Colon (tissue), 2 donors: ENCODE results near the gene CHID1.

Experiments used
- FAIRE-seq: peaks from 2 replicates; lab custom pipeline; 2012; peaks lifted over from hg19 to GRCh38; lab: Jason Lieb, UNC
- donor health status: control.
- donor health status: control.

CHID1 gene

DNA sequence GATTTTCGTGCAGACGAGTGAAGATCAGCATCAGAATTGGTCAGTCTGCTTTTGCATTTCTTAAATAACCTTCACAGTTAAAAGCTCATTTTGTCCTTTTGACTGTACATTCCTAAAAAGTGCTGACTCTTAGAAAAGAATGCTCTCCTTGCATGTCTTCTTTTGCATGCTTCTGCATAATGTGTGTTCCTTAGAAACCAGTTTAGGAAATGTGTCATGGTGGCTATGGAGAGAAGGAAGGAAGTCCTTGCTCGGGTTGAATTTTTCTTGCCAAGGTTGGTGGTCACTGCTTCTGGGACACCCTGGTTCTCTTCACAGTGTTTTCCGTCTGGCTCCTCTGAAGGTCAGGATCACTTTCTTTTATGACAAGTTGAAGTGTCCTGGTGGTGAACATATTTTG, 21.8 kb upstream of the CHID1 start:
- FAIRE-seq: no peak

DNA sequence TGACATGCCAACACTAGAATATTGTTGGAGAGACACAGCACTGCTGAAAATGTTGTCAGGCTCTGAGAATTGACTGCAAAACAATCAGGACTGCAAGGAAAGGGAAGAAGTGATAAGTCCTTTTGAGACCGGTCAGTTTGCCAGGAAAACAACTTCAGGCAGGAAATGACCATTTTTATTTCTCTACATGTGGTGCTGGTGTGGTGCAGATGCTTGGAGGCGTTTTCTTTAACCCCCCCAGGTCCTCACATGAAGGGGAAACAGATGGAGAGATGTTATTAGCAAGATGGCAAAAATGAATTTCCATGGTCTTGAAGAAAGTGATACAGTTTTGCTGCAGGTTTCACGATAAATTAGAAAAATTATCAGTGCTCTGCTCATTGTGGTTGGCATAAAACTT, 20.8 kb upstream of the CHID1 start:
- no peak for FAIRE-seq

DNA sequence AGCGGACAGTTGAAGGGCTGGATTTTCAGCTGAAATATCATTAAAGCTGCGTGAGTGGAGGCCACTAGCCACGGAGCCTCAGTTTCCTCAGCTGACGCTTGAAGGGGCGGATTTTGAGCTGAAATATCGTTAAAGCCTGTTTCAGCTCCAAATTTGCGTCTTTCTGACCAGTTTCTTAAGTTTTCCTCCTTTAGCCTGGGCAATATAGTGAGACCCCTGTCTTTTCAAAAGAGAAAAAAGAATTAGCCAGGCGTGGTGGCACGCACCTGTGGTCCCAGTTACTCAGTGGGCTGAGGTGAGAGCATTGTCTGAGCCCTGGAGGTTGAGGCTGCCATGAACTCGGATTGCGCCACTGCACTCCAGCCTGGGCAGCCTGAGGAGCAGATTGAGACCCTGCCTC, 18.8 kb upstream of the CHID1 start:
- no peak for FAIRE-seq

DNA sequence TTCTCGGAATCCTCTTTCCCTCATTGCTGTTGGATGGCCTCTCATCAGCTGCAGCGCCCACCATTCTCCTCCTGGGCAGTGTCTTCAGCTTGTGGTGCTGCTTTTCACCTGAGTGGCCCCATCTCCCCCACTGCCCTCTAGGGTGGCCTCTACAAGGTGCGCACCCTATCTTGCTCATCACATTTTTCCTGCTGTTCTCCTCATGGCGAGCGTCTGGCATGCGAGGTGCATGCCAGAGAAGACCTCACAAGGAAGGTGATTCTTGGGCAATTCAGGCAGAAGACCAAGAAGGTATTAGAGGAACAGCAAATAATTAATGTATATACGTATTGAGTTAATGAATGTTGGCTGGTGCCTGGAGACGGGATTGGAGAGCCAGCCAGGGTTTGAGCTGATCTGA, 18.2 kb upstream of the CHID1 start:
- FAIRE-seq: no peak

DNA sequence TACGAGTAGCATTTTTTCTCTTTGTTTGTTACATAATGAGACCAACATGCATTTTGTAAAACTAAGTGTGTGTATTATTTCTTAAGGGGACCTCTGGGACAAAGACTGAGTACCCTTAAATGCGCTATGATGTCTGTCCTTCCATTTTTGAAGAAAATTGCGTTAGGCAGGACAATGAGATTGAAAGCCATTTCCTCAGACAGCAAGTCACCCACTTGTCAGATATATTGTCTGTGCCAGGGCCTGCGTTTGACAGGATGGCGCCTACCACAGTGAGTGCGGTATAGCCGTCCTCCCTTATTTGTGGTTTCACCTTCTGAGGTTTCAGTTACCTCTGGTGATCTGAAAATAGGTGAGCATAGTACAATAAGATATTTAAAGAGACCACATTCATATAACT, 17.3 kb upstream of the CHID1 start:
- no peak for FAIRE-seq

DNA sequence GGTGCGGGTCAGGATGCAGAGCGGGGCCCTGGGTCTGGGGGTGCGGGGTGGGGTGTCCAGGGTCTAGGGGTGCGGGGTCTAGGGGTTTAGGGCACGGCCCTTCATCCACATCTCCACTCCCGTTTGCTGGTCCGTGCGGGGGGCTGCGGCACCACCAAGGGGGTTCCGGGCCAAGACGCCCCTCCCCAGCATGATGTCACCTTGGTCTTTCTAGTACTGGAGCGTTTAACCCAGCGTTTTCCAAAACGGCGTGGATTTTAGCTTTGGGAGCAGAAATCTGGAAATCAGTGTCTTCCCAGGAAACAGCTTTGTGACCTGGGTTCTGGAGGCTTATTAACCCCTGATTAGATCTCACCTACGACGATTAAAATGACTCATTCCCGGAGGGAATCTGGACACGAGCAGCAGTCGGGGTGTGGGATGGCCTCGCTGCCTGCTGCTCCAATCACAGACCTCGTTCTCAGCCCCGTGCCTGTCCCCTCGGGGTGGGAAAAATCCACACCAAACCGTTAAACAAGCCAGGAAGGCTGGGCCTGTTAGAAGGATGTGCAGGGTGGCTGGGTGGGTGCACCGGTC, 15.8 kb upstream of the CHID1 start:
- FAIRE-seq: no peak

DNA sequence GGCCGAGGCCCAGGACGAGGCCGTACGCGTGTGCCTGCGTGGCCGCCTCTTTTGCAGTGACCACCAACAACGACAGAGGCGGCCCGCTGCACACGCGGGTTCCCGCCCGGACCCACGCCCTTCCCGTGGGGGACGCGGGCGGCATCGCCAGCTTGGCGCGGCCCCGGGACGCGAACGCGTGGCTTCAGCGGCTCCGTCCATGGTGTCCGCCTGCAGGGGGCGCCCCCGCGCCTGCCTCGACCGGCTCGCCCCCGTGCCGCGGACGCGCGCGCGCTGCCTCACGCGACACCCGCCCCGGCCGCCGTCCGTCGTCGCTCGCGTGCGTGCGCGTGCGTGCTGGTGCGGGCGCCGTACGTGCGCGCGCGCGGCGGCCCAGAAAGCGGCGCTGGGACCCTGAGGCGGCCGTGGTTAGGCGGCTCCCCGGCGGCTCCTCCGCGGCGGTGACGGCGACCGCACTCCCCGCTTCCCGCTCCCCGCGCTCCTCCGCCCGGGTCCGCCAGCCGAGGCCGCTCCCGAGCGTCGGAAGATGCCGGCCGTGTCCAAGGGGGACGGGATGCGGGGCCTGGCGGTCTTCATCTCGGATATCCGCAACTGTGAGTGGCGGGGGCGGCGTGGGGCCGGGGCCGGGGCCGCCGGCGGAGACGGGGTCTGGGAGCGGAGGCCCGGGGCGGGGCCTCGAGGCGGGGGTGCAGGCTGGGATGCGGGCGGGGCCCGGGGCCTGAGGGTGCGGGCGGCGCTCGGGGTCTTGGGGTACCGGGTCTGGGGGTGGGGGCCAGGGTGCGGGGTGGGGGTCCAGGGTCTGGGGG, 15.1 kb upstream of the CHID1 start, which contains the start of gene AP2A2:
Gene AP2A2, plus strand, starts transcription at position 375 of the 806 bp plus-strand sequence. Its CDS starts 152 bp downstream, at position 527.
- no peak for FAIRE-seq

GRCh38 chr11:925158-925495, 14.5 kb upstream of the CHID1 start:
- FAIRE-seq: no peak

DNA sequence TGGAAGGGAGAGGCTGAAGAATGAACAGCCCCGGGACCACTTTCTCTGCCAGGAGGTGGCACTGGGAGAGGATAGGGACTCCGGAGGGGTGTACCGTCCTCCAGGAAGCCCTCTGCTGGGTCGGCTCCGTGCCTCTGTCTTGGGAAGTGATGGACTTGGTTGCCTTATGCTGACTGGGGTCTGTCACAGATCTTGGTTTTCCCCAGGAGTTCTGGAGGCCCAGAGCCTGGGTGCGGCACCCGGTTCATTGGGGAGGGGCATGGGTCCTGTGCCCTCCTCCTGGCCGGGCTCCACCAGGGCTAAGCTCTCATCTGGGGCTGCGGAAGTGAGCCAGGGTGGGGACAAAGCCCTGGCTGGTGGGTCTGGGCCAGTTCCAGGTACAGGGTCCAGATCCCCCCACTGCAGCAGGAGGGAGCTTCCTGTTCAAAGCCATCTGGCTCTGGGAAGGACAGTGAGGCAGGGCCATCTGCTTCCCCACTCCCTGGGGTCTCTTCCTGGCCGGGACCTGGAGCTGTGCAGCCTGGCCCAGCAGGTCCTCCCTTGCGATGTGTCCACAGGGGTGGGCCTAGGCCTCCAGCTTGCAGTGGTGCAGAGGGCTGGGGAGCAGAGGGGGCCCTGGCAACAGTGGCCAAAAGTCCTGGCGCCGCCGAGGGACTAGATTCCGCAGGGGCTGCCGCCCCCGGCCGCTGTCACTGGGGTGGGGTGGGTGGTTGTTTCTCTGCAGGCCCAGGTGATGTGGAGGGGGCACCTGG, 14.0 kb upstream of the CHID1 start:
- no peak for FAIRE-seq

GRCh38 chr11:923691-924405, 13.2 kb upstream of the CHID1 start:
- no peak for FAIRE-seq

GRCh38 chr11:921921-922678, 11.5 kb upstream of the CHID1 start:
- no peak for FAIRE-seq

DNA sequence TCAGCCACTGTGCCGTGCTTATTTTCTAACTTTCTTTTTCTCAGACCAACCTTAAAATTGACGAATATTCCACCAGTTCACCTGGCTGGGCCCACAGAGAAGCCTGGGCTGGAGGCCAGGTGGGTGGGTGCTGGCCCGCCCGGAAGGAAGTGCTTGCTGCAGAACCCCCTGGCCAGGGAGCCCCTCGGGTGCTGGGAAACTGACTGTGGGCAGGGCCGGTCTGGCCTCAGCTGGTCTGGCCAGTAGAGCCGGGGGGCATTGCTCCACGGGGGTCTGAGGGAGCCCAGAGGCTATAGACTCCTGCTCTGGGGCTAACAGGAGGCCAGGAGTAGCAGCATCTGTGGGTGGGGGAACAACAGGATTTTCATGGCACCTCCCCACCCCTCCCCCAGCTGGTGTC, 6.8 kb upstream of the CHID1 start:
- FAIRE-seq: no peak

GRCh38 chr11:914747-915501, 4.3 kb upstream of the CHID1 start:
- no peak for FAIRE-seq

GRCh38 chr11:914204-914603, 3.6 kb upstream of the CHID1 start:
- FAIRE-seq: no peak

- FAIRE-seq: no peak
Measured at GRCh38 chr11:913043-913442, 2.4 kb upstream of the CHID1 start.

DNA sequence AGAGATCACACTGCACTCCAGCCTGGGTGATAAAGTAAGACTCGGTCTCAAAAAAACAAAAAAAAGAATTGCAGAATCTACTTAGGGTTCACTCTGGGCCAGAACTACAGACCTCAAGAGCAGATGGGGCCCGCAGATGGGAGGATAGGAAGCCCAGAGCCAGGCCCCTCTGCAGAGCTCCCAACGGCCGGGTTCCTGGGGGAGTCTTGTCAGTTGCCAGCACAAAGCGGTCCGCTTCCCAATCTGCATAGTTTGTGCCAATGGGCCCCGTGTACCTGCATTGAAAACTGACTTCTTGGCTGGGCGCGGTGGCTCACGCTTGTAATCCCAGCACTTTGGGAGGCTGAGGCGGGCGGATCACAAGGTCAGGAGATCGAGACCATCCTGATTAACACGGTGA, 1.7 kb upstream of the CHID1 start:
- FAIRE-seq: no peak

DNA sequence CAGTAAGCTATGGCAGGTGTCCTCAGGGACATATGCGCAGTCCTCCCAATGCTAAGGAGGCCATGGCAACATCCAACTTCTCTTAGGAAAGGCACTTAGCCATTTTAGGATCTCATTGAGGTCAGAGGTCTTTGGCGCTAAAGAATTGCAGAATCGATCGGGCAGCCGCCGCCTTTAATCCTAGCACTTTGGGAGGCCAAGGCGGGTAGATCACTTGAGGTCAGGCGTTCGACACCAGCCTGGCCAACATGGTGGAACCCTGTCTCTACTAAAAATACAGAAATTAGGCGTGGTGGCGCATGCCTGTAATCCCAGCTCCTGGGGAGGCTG, 1.2 kb upstream of the CHID1 start:
- FAIRE-seq: no peak

DNA sequence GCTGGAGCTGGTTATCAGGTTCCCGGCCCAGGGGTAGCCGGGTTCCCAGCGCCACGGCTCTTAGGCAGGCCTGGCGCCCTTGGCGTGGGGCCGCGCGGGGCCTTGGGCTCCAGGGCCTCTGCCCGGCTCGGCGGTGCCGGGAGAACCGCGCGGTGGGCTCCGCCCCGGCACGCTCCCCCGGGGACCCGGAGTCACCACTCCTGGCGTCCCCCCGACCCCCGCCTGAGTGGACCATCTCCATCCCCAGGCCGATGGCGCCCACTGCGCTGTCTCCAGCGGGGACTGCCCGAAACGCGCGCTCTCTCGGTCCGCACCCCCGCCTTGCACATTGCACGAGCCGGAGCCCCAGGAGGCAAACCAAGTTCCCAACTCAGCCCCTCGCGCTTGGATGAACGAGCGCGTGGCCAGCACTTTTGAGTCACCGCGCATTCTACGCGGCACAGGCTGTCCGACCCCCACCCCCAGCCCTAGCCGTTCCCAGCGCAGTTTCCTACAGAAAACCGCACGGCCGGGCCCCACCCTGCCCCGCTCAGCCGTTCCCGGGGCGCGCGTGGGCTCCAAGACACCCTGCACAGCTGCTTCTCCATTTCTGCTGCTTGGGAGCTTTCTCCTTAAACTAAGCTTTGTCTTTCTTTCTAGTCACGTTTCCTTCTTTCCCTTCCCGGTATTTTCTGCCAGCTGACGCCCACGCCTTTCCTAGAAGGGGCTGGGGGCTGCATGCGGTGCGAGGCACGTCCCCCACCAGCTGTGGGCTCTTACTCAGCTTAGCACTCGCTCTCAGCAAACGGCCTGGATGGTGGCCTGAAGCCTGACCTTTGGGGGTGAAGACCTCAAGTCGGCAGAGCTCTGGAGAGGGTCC, 650 bp upstream of the CHID1 start:
- FAIRE-seq: no peak

GRCh38 chr11:910044-910588, 494 bp downstream of the CHID1 start:
- no peak for FAIRE-seq

- FAIRE-seq: no peak
Measured at GRCh38 chr11:909406-909805, 1.2 kb downstream of the CHID1 start.
